Fibroblast of skin of right biceps (primary cell): ENCODE measurements around the gene INTS14.

Experiments used
- DNase-seq: peaks from one replicate; pipeline ENCODE4 v3.0.0-alpha.2; 2013

INTS14 gene

DNA sequence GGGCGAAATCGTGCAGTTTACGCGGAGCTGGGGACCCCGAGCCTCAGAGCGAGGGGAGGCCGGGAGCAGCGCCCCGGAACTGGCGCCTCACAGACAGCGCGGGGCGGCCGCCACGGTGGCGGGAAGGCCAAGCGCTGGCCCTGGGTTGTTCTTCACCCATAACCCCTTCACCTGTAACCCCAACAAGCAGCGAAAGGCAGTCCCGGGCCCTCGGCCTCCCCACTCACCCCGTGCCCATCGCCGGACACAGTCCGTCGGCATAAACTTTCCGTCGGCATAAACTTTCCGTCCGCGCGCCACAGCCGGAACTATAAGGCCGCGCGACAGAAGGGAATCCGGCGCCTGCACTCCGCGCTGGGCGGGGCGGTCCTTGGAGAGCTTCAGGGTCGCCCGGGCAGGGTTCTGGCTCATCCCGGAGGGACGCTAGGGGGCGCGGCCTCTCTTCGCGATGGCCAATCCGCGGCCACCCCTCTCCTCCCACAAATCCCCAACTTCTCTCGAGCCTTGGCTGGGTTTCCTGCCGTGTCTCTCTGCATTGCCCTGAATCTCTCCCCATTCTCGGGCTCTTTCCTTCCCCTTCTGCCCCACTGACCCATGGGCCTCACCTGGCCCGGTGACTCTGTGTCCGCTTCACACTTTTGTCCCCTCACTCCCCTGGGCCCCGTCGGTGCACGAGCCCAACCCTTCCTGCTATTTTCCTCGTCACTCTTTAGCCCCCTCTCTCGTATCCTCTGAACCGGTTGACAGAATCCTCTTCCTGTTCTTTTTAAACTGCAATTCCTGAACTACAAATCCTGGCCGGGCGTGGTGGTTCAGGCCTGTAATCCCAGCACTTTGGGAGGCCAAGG, at the start of gene INTS14:
Gene INTS14 (minus strand): TSS at position 261 of the 848 bp plus-strand sequence. CDS start 3,751 bp downstream, outside the sequence.
- DNase-seq, result peak; percentile 97

DNA sequence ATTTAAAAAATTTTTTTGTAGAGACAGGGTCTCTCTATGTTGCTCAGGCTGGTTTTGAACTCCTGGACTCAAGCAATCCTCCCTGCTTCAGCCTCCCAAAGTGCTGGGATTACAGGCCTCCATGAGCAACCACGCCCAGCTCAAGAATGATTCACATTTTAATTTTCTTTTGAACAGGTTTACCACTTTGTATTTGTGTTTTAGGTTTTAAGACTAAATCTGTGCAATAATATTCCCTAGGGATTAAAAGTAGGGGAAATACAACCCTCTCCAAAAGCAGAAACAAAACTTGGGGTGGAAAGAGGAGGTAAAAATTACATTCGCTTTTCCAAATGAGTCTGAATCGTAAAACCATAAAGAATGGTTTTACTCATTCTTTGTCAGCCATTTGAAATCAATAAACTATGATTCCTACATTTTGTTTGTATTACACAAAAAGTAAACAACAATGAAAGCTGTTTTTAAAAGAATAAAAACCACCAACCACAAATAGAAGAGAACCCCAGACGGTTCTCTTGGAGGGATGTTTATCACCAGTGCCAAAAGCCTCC, 48.6 kb upstream of the INTS14 start:
- DNase-seq, result no peak

DNA sequence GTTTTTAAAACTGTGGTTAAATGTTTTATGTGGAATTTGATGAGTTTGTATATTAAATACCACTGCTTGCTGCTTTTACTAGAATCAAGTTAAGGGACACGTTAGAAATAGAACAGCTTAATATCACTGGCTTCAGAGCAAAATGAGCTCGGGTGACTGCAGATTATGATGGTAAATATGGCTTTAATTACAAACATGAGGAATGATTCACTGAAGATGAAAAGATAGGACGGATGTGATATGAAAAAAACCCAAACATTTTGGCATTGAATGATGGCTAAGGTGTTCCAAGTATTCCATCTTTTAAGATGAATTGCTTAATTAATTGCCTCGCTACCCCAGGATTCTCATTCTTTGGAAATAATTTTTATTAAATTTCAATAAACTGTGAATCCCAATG, 44.5 kb upstream of the INTS14 start:
- DNase-seq, result no peak

DNA sequence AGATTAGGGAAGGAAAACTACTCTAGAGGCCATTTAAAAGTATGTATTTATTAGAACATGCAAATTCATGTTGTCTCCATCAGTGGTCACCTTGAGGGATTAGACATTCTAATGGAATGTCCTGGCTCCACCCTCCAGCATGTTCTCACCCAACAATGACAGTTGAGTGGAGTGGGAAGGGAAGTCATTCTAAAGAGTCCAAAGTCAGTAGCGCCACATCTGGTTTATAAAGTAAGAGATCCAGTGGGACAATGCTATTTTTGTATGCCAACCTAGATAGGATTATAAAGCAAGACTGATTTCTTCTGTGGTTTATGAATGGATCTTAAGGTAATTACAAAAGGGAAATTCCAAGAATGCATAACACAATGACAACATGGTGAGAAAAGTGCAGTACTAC, 44.1 kb upstream of the INTS14 start:
- peak; percentile 60 for DNase-seq

DNA sequence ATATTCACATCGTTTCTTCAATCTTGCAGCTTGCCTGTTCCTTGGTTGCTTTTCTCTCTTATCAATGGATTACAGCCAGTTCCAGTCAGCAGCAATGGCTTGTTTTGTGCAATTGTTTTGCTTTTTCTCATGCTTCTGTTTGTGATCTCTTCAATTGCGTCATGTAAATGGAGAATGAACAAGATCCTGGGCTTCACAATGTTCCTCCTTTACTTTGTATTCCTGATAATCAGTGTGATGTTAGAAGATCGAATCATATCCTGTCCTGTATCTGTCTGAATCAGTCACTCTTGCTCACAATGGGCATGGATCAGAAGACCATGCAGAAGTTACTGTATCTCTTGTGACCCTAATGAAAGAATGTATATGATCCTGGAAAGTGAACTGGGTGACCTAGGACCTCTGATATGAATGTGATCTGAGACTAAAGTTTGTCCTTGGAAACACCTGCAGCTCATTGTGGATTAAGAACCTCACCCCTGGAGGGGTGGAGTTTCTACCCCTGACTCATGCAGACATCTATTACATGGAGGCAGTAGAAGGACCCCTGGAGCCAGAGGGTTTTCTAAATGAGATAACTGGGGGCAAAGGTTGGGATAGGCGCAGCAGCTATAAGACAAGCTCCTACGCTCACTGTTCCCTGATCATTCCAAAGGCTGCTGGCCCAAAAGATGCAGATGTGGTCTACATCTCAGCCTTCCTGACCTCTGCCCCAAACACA, 43.0 kb upstream of the INTS14 start:
- peak; percentile 52 for DNase-seq

DNA sequence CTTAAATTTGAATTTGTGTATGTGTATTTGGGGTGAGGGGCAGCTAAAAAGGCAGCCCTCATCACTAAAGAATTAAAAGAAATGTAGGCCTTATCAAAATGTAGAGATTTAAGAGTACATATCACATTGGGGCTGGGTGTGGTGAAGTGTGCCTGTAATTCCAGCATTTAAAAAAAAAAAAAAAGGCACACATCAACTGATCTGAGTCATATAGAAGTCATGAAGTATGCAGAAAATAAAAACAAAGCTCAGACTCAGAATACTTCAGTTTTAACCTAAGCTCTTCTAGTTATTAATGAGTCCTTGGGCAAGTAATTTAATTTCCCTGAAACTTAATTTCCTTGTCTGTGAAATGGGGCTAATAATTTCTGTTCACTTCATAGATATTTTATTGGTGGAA, 42.4 kb upstream of the INTS14 start:
- DNase-seq, result peak; percentile 56

DNA sequence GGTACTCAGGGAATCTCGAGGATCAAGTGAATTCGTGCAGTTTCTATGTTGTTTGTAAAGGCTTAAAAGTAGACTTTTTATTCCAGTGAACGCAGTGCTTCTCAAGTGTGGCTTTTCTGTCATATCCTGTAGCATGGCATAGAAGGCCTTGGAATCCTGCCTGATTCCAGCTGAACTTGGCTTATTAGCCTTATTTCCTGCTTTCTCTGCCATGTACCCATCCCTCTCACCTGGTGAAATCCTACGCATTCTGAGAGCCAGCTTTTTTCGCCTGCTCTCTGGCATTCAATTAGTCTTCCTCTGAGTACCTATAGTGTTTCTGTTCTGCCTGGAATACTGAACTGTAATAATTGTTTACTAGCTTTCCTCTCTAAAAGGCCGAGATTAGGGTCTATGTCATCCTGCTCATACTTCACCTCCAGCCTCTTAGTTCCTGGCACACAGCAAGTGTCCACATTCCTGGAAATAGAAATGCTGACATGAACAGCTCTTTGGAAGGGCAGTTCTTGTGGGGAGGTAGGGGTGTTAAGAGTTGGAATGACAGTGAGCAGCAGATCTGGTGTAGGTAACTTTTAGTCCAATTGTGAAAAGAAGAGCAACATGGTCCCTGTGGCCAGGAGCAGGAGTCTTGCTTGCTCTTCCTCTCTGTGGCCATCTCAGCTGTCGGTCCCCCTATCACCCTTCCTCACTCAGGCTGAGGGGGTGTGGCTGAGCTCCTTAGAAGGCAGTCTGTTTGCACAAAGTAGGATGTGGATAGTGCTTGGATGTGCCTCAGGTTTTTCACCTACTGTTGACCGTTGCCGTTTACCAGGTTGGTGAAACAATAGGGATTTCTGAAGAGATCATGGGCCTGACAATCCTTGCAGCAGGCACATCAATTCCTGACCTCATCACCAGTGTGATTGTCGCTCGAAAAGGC, 41.2 kb upstream of the INTS14 start:
- no peak for DNase-seq

DNA sequence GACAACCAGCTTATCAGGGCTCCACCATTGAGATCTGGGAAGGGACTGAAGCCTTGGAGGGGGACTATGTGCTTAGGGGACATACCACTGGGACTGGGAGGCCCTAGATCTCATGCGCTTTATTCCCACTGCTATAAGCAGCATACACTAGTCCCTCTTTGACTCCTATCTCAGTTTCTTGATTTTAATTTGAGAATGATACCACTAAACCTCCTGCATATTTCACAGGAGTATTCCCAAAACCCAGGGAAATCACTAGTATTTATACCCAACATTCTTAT, 40.1 kb upstream of the INTS14 start:
- DNase-seq, result no peak

DNA sequence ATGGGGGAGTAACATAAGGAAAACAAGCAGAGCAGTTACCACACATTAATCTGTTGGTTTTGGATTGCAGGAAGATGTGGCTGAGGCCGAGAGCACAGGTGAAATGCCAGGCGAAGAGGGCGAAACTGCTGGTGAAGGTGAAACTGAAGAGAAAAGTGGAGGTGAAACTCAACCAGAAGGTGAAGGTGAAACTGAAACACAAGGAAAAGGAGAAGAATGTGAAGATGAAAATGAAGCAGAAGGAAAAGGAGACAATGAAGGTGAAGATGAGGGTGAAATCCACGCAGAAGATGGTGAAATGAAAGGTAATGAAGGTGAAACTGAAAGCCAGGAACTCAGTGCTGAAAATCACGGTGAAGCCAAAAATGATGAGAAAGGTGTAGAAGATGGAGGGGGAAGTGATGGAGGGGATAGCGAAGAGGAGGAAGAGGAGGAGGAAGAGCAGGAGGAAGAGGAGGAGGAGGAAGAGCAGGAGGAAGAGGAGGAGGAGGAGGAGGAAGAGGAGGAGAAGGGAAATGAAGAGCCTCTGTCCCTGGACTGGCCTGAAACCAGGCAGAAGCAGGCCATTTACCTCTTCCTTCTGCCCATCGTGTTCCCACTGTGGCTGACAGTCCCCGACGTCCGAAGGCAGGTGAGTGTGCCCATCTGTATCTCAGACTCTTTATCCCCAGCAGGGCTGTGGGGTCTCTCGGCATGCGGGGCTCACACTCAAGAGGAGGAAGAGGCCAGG, 39.5 kb upstream of the INTS14 start:
- no peak for DNase-seq

DNA sequence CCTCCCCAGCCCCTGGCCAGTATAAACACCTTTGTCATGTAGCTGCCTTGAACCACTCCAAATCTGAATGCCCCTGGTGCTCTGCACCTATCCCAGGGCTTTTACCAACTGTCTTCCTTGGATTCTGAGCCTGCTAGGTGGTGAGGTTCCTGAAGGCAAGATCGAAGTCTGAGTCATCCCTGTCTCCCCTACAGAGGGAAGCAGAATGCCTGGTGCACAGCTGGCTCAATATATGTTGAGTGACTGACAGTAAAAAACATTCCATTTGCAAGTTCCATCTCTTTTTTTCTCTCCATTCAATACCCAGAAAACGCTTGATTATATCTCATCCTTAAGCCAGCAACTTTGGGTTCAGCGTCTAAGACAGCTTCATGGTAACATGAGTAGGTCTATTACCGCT, 35.6 kb upstream of the INTS14 start:
- DNase-seq, result peak; percentile 52

DNA sequence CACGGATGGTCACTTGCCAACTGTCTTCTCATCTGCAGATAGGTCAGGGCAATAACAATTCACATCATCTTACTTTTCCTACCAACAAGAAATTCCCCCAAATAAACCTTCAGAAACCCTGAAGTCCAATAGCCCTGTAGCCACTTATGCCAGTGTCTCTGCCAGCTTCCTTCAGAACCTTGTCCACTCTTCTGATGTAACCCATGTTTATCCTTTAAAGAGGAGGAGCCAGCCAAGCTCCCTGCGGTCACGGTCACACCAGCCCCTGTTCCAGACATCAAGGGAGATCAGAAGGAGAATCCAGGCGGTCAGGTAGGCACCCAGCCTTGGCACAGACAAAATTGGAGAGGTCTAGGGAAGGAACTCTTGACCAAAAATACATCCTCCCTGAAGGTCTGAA, 34.5 kb upstream of the INTS14 start:
- DNase-seq, result no peak

DNA sequence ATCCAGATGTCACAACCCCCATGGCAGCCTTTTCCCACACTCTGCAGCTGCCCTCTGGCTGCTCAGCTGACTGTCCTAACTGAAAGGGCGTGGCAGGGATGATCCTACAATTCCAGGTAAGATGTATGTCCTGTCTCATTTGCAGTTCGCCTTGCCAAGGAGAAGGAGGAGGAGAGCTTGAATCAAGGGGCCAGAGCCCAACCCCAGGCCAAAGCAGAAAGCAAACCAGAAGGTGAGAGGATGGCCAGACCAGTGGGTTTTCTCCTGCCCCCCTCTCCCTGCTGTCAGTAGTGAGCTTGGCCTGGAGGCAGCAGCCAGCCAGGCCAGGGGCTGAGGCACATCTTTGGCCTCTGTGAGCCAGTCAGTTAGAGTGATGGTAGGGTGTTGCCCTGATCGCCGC, 33.4 kb upstream of the INTS14 start:
- no peak for DNase-seq

DNA sequence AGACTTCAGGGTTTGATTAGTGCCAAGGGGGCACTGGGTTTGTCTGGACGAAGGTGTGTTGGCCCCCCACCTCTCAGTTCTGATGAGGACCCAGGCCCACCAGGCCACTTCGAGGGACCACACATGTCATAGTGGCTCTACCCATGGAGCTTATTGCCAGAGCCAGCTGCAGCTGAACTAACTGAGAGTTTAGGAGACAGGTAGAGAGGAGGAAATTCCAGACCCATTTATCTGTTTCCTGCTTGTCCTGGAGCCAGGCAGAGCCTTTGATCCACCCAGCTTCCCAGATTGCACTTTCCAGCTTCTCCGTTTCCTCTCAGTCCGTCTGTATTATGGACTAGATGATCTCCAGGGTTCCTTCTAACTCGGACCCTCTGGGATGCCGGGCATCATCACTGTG, 31.7 kb upstream of the INTS14 start:
- DNase-seq, result no peak

DNA sequence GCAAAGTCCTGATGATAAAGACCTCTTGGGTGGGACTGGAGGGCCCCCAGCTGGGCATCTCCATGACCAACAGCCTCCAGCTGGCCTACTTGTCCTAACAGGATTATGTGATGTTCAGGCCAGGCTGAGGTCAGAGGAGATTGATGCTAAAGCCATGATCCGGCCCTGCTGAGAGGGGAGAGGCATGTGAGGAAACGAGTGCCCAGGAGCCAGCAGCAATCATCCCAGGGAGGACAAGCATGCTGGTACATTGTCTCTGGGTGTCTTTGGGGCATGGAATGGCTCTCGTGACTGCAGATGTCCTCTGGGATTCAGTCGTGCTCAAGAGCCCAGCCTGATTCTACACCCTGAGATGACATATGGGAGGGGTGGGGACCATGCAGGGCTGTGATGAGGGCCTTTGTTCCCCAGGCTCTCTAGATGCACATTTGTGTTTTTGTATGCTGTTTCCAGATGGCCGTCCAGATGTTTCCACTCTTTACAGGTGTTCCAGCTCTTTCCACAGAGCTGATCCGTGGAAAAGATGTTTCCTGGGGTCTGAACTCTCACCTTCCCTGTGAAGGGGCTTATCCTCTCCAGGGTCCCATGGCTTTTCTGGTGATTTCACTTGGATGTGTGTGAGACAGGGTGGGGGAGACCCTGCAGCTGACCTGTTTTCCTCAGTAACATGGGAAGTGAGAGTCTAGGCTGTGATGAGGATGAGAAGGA, 31.0 kb upstream of the INTS14 start:
- no peak for DNase-seq

DNA sequence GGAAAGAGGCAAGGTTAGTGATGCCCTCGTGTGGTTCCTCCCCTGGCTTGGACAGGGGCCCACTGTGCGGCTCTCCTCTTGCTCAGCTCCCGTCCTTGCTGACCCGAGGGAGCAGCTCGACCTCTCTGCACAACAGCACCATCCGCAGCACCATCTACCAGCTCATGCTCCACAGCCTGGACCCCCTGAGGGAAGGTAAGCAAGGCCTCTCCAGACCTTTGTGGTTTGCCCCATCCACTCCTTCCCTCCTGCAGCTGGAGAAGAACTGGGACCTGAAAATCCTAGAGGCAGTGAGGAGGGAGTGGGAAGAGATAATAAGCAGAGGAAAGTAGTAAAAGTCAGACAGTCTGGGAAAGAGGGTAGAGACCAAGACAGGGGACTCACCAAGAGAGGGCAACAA, 28.6 kb upstream of the INTS14 start:
- DNase-seq, result no peak

DNA sequence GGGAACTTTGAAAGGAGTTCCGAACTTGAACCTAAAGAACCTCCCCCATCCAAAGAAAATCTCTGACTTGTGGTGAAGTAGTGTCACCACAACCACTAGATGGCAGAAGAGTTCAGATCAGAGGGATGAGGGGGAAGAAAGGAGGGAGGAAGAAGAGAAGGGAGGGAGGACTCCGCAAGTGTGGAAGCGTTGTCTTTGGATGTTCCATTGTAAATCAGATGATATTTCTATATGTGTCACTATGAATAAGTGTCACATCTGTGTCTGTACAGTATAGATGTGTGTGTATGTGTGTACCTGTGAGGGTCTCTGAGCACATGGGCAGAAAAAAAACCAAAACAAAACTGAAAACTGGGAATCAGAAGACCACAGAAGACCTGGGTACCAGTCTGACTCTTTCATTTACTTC, 27.8 kb upstream of the INTS14 start:
- peak; percentile 82 for DNase-seq

DNA sequence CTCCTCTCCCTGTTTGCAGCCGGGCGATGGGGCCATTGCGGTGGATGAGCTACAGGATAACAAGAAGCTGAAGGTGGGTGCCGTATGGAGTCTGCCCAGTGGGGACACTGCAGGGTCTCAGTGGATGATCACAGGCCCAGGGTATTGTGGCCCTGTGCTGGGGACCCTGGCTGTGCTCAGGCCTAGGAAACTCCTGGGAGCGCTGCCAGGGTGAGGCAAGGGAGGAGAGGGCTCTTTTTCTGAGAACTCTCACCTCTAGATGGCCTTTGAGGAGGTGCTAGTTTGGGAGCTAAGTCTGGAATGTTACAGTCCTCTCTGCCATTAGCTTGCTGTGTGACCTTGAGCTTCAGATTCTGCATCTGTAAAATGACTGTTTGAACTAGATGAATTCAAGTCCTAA, 27.2 kb upstream of the INTS14 start:
- DNase-seq, result no peak

DNA sequence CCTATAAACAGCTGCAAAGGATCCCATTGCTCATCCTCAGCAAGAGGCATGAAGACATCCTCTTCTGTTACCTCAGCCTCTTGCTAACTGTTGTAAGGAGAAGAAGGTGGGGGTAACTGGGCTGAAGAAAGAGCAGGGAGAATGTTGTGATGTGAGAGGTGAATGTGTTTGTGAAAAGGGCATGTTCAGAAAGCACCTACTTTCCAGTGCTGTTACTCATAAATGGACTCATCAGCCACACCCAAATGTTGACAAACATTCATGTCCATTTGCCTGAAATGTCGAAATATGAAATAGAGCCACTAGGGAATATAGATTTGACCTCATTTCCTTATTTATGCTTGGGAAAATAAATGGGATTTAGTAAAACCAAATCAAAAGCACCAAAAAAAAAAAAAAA, 23.4 kb upstream of the INTS14 start:
- DNase-seq, result no peak

DNA sequence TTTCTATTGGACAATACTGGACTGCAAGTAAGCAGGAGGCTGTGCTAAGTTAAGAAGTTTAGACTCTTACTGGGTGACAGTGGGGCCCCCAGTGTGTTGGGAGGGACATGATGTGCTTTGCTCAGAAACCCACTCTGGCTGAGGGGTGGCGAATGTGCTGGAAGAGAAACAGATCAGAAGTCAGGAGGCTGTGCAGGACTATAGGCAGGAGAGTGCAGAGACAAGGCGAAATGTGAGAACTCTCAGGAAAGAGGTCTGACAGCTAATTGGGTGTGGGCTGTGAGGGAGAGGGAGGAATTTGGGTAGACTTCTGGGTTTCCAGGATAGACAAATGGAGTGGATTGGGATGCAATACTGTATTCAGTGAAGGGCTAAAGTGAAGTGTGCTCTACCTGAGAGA, 22.8 kb upstream of the INTS14 start:
- no peak for DNase-seq

DNA sequence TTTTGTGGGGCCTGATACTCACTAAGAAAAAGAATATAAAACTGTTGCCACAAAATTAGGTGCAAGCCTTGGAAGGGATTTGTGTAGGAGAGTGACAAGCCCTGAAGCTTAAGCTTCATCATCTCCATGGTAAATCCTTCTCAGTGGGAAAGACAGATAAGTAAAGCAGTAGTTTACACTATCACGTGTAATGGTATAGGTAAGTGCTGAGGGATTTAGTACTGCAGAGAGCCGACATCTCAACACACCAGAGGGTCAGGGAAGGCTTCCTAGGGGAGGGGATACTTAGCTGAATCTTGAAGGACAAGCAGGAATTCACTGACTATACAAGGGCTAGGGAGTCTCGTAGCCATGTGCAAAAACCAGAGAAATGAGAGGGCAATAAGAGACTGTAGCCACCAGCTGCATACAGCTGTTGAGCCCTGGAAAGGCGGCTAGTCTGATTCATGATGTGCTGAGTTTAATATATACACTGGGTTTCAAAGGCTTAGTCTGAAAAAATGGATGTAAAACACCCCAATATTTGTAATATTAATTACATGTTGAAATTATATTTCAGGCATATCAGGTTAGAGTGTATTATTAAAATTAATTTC, 21.9 kb upstream of the INTS14 start:
- DNase-seq, result no peak

DNA sequence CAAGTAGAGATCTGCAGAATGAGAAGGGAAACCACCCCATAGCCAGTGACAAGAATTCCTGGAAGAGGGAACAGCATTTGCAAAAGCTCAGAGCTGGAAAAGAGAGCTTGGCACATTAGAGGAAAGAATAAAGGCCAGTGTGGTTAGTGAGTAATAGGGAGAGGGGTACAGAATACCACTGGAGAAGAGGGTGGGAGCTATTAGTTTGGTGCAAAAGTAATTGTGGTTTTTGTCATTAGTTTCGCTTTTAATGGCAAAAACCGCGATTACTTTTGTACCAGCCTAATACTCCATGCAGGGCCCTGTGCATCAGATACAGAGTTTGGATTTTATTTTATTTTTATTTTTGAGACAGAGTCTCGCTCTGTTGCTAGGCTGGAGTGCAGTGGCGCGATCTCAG, 20.6 kb upstream of the INTS14 start:
- no peak for DNase-seq
